ENCODE data around the gene KMO.

- no peak for TF ChIP-seq CTCF (IDR thresholded peaks at IDR 0.05; ENCODE audit: insufficient read depth, low read length, poor library complexity, severe bottlenecking)
- TF ChIP-seq EZH2phosphoT487 (conservative IDR thresholded peaks at IDR 0.05; ENCODE audit: low read length) = no peak
These were observed 58.5 kb downstream of the KMO start for GRCh38 chr1:241590719-241591118.

All from SU-DHL-6 (cell line).